ENCODE results near the gene ASTN2. TPM values are rescaled to one million over a fixed set of nuclear protein-coding genes. Genes with fewer than 3 reads are reported as not detected.
A peak's percentile ranks its signal among the peaks of the same experiment; 100 is the strongest.

Gene ASTN2
- total and polyA plus RNA-seq, 10 of the 15 experiments (the other 5 are each of a cell fraction or from before 2014, with no cell fraction given): 1.4 to 15.7 (median 7.0) TPM

DNA sequence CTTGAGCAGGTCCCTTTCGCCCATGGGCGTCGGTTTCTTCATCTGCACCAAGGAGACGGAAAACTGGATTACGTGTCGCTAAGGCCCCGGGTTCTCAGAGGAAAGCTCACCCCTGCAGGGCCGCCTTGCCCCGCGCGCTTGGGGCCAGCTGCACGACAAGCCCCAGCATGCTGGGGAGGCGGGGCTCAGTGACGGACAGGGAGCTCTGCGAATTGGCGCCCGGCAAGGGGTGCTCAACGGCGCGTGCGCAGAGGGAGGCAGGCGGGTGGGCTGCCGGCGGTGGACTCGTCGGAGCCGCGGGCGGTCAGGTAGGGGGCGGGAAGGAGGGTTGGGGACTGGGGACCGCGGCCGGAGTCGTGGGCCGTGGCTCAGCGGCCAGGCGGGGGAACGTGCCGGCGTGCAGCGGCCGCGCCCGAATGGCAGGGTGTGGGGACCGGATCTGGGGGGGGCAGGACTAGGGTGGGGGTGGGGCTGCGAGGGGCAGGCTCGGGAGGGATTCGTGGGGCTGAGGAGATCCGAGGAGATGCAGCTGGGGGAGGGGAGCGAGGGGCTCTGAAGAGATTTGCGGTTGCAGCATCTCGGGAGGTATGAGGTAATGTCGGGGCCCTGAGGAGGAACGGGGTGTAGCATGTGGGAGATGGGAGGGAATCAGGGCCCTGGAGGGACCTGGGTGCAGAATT is 727.6 kb downstream of the ASTN2 start, which contains the start of gene TRIM32 (continued):
- no peak for TF ChIP-seq SPI1 (IDR thresholded peaks at IDR 0.05; ENCODE audit: borderline replicate concordance, insufficient read depth, low read depth, low read length)
- peak; percentile 76 for TF ChIP-seq SP1 (IDR thresholded peaks at IDR 0.05; ENCODE audit: low read depth, low read length)
- no peak for TF ChIP-seq ZNF217 (IDR thresholded peaks at IDR 0.05)
- TF ChIP-seq BCLAF1 (IDR thresholded peaks at IDR 0.05): no peak
- 0 out of 2 replicates have a peak, but pooled peaks have one; percentile 43 for TF ChIP-seq PAX5 (IDR thresholded peaks at IDR 0.05; ENCODE audit: borderline replicate concordance, low read depth, low read length)
- peak; percentile 94 for TF ChIP-seq CHD1 (IDR thresholded peaks at IDR 0.05; ENCODE audit: low read depth, low read length)
- TF ChIP-seq BHLHE40 (IDR thresholded peaks at IDR 0.05; ENCODE audit: borderline replicate concordance in 1 of 2, low read depth in 2 of 2, low read length in 1 of 2): peak; percentile 42 to 66; a peak in 1 of 4 replicates
- TF ChIP-seq, protein P1, sequence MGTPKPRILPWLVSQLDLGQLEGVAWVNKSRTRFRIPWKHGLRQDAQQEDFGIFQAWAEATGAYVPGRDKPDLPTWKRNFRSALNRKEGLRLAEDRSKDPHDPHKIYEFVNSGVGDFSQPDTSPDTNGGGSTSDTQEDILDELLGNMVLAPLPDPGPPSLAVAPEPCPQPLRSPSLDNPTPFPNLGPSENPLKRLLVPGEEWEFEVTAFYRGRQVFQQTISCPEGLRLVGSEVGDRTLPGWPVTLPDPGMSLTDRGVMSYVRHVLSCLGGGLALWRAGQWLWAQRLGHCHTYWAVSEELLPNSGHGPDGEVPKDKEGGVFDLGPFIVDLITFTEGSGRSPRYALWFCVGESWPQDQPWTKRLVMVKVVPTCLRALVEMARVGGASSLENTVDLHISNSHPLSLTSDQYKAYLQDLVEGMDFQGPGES (IDR thresholded peaks at IDR 0.05): 0 out of 2 replicates have a peak, but pooled peaks have one; percentile 42
- TF ChIP-seq POLR2AphosphoS2 (IDR thresholded peaks at IDR 0.05; ENCODE audit: low read depth, low read length): 0 out of 2 replicates have a peak, but pooled peaks have one; percentile 55
- no peak for TF ChIP-seq ZSCAN29 (IDR thresholded peaks at IDR 0.05)
- TF ChIP-seq, protein P2, sequence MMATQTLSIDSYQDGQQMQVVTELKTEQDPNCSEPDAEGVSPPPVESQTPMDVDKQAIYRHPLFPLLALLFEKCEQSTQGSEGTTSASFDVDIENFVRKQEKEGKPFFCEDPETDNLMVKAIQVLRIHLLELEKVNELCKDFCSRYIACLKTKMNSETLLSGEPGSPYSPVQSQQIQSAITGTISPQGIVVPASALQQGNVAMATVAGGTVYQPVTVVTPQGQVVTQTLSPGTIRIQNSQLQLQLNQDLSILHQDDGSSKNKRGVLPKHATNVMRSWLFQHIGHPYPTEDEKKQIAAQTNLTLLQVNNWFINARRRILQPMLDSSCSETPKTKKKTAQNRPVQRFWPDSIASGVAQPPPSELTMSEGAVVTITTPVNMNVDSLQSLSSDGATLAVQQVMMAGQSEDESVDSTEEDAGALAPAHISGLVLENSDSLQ (IDR thresholded peaks at IDR 0.05): peak; percentile 99
- TF ChIP-seq POU2F2 (IDR thresholded peaks at IDR 0.05; ENCODE audit: borderline replicate concordance, low read depth, low read length): no peak
- peak; percentile 53; the same call in 1 of the 2 replicates for TF ChIP-seq SIN3A (IDR thresholded peaks at IDR 0.05; ENCODE audit: low read depth, low read length)
- no peak for TF ChIP-seq NFIC (IDR thresholded peaks at IDR 0.05; ENCODE audit: low read depth, low read length)
- no peak for TF ChIP-seq BRCA1 (IDR thresholded peaks at IDR 0.05; ENCODE audit: low read depth, low read length)
- TF ChIP-seq RELB (IDR thresholded peaks at IDR 0.05; ENCODE audit: low read depth): 0 out of 2 replicates have a peak, but pooled peaks have one; percentile 10
- no peak for TF ChIP-seq BACH1 (IDR thresholded peaks at IDR 0.05; ENCODE audit: borderline replicate concordance)
- no peak for TF ChIP-seq CEBPB (IDR thresholded peaks at IDR 0.05; ENCODE audit: borderline replicate concordance in 1 of 2, low read depth in 2 of 2, low read length in 2 of 2)
- TF ChIP-seq SUZ12 (IDR thresholded peaks at IDR 0.05; ENCODE audit: unreplicated experiment): no peak
- TF ChIP-seq IRF4 (IDR thresholded peaks at IDR 0.05; ENCODE audit: low read depth, low read length): no peak
- no peak for TF ChIP-seq MLLT1 (IDR thresholded peaks at IDR 0.05)
- no peak for TF ChIP-seq RFX5 (IDR thresholded peaks at IDR 0.05; ENCODE audit: low read depth, low read length)
- TF ChIP-seq MTA2 (IDR thresholded peaks at IDR 0.05; ENCODE audit: low read depth): no peak
